GM20000 (cell line): Measurements from ENCODE around the gene EVI5L.

ENCODE experiments used
- DNase-seq: peaks from one replicate; pipeline ENCODE4 v3.0.0; 2012; ENCODE audit warnings: low spot score
- CTCF ChIP-seq: IDR thresholded peaks from 2 replicates; pipeline ENCODE4 v1.5.1; 2012; ENCODE audit warnings: mild to moderate bottlenecking, control low read depth; ENCODE audit errors: extremely low read depth, missing control alignments

EVI5L gene

GRCh38 chr19:7829561-7830271 lies at the start of gene EVI5L:
Gene EVI5L (plus strand): TSS chr19:7830218. CDS start chr19:7846543, 16,325 bp downstream.
- peak; percentile 100 for DNase-seq
- TF ChIP-seq CTCF = no peak

GRCh38 chr19:7781157-7781556 lies 48.9 kb upstream of the EVI5L start:
- DNase-seq = no peak
- TF ChIP-seq CTCF = no peak

GRCh38 chr19:7783991-7784423 lies 46.0 kb upstream of the EVI5L start:
- TF ChIP-seq CTCF = no peak
- DNase-seq = no peak

- no peak for TF ChIP-seq CTCF
- DNase-seq = no peak
These were observed 45.2 kb upstream of the EVI5L start for GRCh38 chr19:7784856-7785255.

- no peak for DNase-seq
These were observed 42.9 kb upstream of the EVI5L start for GRCh38 chr19:7787141-7787540.

GRCh38 chr19:7787602-7788177 lies 42.3 kb upstream of the EVI5L start:
- TF ChIP-seq CTCF = no peak
- no peak for DNase-seq

More at GRCh38 chr19:7787141-7787540, 42.9 kb upstream of the EVI5L start:
- TF ChIP-seq CTCF = no peak

GRCh38 chr19:7788178-7788932 lies 41.7 kb upstream of the EVI5L start:
- no peak for DNase-seq
- no peak for TF ChIP-seq CTCF
